Sigmoid colon (tissue), 7 donors: ENCODE data around the gene SLC16A6. TPM values are rescaled to one million over a fixed set of nuclear protein-coding genes. Genes with fewer than 3 reads are reported as not detected.
"Not testable (repeated sequence)": the region's sequence is repeated elsewhere in the genome, so short reads cannot be mapped to it uniquely, and the experiment has no call there.

Experiments
- DNase-seq: peaks from one replicate; pipeline ENCODE4 v3.0.0-alpha.2; 2019
- H3K27ac ChIP-seq, 4 donors: fragments of 200-600 bp; sonication (generic); one replicate each; pipeline ENCODE4 v1.5.1; 2016 to 2019; ENCODE audit warnings: mild to moderate bottlenecking in 1 of 4
- H3K27me3 ChIP-seq, 3 donors: fragments of 200-600 bp; sonication (generic); one replicate each; pipeline ENCODE4 v1.5.1; 2019; ENCODE audit warnings: mild to moderate bottlenecking in 1 of 3
- H3K36me3 ChIP-seq, 4 donors: fragments of 200-600 bp; sonication (generic); one replicate each; pipeline ENCODE4 v1.5.1; 2016 to 2019
- H3K4me1 ChIP-seq, 4 donors: fragments of 200-600 bp; sonication (generic); one replicate each; pipeline ENCODE4 v1.5.1; 2017 to 2019
- H3K4me3 ChIP-seq, 4 donors: fragments of 200-600 bp; sonication (generic); one replicate each; pipeline ENCODE4 v1.5.1; 2017 to 2019; ENCODE audit warnings: mild to moderate bottlenecking in 2 of 4, moderate library complexity in 1 of 4
- H3K9me3 ChIP-seq, 4 donors: fragments of 200-600 bp in 3 of 4; sonication (generic) in 3 of 4; one replicate each; pipeline versions ENCODE4 v1.5.1 to v1.6.1; 2013 to 2019
- EP300 ChIP-seq, 4 donors: sonication (generic); formaldehyde crosslinking; IDR thresholded peaks; one replicate each; pipeline ENCODE4 v1.6.1; 2017; ENCODE audit warnings: antibody characterized with exemption in 4 of 4
- POLR2A ChIP-seq, 2 donors: fragments of 450-650 bp; IDR thresholded peaks; one replicate each; pipeline ENCODE4 v1.6.1; 2016; ENCODE audit warnings: antibody characterized with exemption in 2 of 2, mild to moderate bottlenecking in 2 of 2, moderate library complexity in 2 of 2
- POLR2AphosphoS5 ChIP-seq, 4 donors: sonication (generic); formaldehyde crosslinking; IDR thresholded peaks; one replicate each; pipeline ENCODE4 v1.6.1; 2017; ENCODE audit warnings: antibody characterized with exemption in 4 of 4
- WGBS, 2 donors: extraction: QIAGEN DNeasy Blood & Tissue Kit; methylation state at CpG; one replicate each; pipeline ENCODE4 v1.1.7; 2013; 5-methylcytosine and 5-hydroxymethylcytosine counted together
- intact Hi-C: fragments of 100-400 bp; cut with DNase I; formaldehyde crosslinking; loops from one replicate; pipeline ENCODE4 v1.15.1; 2023
- polyA plus RNA-seq, 3 donors: library from polyadenylated mRNA; stranded (reverse); fragments of 200-250 nt; gene quantifications; one replicate each; pipeline ENCODE4 v1.2.3, GENCODE V29; 2013
- total RNA-seq, 4 donors: library from RNA; depleted of rRNA; stranded (reverse); fragments of >200 nt; gene quantifications; one replicate each; pipeline ENCODE4 v1.1.0, GENCODE V29; 2016
- TF ChIP-seq, protein P1 (sequence below), 4 experiments: fragments of 450-650 bp in 3 of 4; fragments of 200-600 bp in 1 of 4; IDR thresholded peaks; one replicate each; pipeline ENCODE4 v1.5.1; 2016 to 2019; ENCODE audit warnings: antibody characterized with exemption in 4 of 4, mild to moderate bottlenecking in 3 of 4, moderate library complexity in 2 of 4
- donor health status: healthy with polysubstance abuse.
- donor health status: Bipolar disorder and iron deficiency.
- donor health status: healthy.

Gene SLC16A6
- total and polyA plus RNA-seq, 7 donors: 0.14 to 2.1 (median 0.67) TPM; not detected in 4

GRCh38 chr17:68228817-68229570 lies 61.9 kb downstream of the SLC16A6 start:
- TF ChIP-seq EP300 (IDR thresholded peaks at IDR 0.05) (no peak), POLR2A (IDR thresholded peaks at IDR 0.05) (no peak), POLR2AphosphoS5 (IDR thresholded peaks at IDR 0.05) (no peak)
- TF ChIP-seq, protein P1, sequence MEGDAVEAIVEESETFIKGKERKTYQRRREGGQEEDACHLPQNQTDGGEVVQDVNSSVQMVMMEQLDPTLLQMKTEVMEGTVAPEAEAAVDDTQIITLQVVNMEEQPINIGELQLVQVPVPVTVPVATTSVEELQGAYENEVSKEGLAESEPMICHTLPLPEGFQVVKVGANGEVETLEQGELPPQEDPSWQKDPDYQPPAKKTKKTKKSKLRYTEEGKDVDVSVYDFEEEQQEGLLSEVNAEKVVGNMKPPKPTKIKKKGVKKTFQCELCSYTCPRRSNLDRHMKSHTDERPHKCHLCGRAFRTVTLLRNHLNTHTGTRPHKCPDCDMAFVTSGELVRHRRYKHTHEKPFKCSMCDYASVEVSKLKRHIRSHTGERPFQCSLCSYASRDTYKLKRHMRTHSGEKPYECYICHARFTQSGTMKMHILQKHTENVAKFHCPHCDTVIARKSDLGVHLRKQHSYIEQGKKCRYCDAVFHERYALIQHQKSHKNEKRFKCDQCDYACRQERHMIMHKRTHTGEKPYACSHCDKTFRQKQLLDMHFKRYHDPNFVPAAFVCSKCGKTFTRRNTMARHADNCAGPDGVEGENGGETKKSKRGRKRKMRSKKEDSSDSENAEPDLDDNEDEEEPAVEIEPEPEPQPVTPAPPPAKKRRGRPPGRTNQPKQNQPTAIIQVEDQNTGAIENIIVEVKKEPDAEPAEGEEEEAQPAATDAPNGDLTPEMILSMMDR (IDR thresholded peaks at IDR 0.05): no peak

DNA sequence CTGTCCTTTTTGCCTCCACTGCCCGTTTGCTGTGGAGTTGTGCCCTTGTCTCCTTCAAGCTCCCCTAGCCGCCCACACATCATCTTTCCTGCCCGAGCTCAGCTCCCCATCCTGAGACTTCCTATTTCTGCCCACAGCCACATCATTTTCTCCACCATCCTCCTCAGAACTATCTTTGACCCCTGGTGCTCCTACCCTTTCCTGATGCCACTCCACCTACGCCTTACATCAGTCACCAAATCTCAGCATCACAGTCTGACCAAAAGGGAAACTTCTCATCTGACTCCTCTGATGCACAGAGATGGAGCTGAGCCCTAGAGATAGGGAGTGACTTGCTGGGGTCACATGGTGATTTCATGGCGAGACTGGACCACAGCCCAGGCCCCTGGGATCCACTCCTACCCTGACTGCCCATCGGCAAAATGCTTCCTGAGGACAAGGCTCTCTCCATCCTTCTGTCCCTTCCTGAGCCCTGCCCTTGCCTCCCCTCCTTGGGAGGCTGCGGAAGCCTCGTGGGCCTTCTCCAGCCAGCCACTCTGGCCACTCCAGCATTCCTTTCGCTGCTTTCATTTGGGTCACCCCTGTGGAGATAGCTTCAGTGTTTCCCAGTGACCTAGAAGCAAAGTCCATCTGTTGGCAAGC lies 62.8 kb downstream of the SLC16A6 start:
- H3K4me1 ChIP-seq, H3K27ac ChIP-seq, H3K27me3 ChIP-seq, DNase-seq, H3K9me3 ChIP-seq, intact Hi-C loops, H3K4me3 ChIP-seq, H3K36me3 ChIP-seq: not testable (repeated sequence)
- 79 to 88% methylated on average over 9 of the region's 9 CpGs for WGBS, 2 donors

More at GRCh38 chr17:68228817-68229570, 61.9 kb downstream of the SLC16A6 start:
- 82 to 84% methylated on average over 17 of the region's 17 CpGs for WGBS, 2 donors
- Histone ChIP-seq H3K4me1 (no peaks in the 10 kb centered on the region), H3K27ac (no peak overlapping the region), H3K9me3 (no peaks in the 10 kb centered on the region), H3K36me3 (no peaks in the 10 kb centered on the region), H3K4me3 (no peak overlapping the region), H3K27me3 (no peaks in the 10 kb centered on the region)
- no peak for DNase-seq
- intact Hi-C loops: no loop called here

DNA sequence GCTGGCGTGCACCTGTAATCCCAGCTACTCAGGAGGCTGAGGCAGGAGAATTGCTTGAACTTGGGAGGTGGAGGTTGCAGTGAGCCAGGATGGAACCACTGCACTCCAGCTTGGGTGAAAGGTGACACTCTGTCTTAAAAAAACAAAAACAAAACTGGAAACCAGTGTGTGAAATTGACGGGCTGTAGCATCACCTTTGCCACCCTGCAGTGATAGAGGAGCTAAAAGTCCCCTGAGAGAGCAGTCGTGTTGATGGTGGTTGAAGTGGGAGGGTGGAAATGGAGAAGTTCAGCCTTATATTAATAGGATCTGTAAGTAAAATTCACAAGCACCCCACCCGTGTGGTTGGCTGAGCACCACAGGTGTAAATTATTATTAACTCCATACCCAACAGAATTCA lies 65.9 kb downstream of the SLC16A6 start:
- intact Hi-C loops: not testable (repeated sequence)

GRCh38 chr17:68222606-68223005 lies 68.3 kb downstream of the SLC16A6 start:
- intact Hi-C loops: no loop called here
- 82 to 87% methylated on average over 8 of the region's 8 CpGs for WGBS, 2 donors
- Histone ChIP-seq H3K4me3 (no peak overlapping the region), H3K36me3 (no peaks in the 10 kb centered on the region), H3K9me3 (no peaks in the 10 kb centered on the region), H3K4me1 (no peaks in the 10 kb centered on the region), H3K27ac (no peak overlapping the region), H3K27me3 (no peaks in the 10 kb centered on the region)
- TF ChIP-seq POLR2A (IDR thresholded peaks at IDR 0.05) (no peak), POLR2AphosphoS5 (IDR thresholded peaks at IDR 0.05) (no peak), EP300 (IDR thresholded peaks at IDR 0.05) (no peak)
- TF ChIP-seq, protein P1 (IDR thresholded peaks at IDR 0.05): no peak
- no peak for DNase-seq

More for the DNA sequence above, 65.9 kb downstream of the SLC16A6 start:
- H3K27me3 ChIP-seq, DNase-seq, H3K27ac ChIP-seq, H3K4me1 ChIP-seq, H3K9me3 ChIP-seq, H3K4me3 ChIP-seq, H3K36me3 ChIP-seq: not testable (repeated sequence)
- 54 to 74% methylated on average over 3 to 4 of the region's 4 CpGs for WGBS, 2 donors

DNA sequence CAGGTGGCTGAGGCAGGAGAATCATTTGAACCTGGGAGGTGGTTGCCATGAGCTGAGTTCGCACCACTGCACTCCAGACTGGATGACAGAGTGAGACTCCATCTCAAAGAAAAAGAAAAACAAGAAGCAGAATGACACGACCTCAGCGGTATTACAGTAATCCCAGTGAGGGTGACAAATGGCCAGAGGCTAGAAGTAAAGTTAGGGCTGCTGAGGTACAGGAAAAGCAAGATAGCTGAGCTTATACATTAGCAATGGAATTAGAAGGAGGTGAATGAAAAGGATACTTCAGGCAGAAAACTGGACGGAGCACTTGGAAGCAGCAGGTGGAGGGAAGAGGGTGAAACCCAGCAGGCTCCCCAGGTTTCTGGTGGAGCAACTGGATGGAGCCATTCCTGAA lies 69.1 kb downstream of the SLC16A6 start:
- Histone ChIP-seq H3K27me3 (no peaks in the 10 kb centered on the region), H3K4me3 (no peak overlapping the region), H3K27ac (no peak overlapping the region), H3K36me3 (no peaks in the 10 kb centered on the region), H3K4me1 (no peaks in the 10 kb centered on the region), H3K9me3 (no peaks in the 10 kb centered on the region)
- TF ChIP-seq, protein P1 (IDR thresholded peaks at IDR 0.05): no peak
- TF ChIP-seq EP300 (IDR thresholded peaks at IDR 0.05): no peak
- TF ChIP-seq POLR2AphosphoS5 (IDR thresholded peaks at IDR 0.05): no peak
- TF ChIP-seq POLR2A (IDR thresholded peaks at IDR 0.05): no peak
- WGBS, 2 donors: 84 to 87% methylated on average over 4 of the region's 4 CpGs
- DNase-seq: no peak
- intact Hi-C loops: no loop called here

- 92 to 94% methylated on average over 12 of the region's 12 CpGs for WGBS, 2 donors
- H3K4me1 ChIP-seq, H3K36me3 ChIP-seq, DNase-seq, intact Hi-C loops, H3K9me3 ChIP-seq, H3K27me3 ChIP-seq, H3K4me3 ChIP-seq, H3K27ac ChIP-seq: not testable (repeated sequence)
These were observed 70.1 kb downstream of the SLC16A6 start for GRCh38 chr17:68220786-68221185.

- WGBS, 2 donors: 78 to 95% methylated on average over 1 to 2 of the region's 2 CpGs
- intact Hi-C loops, H3K27ac ChIP-seq: not testable (repeated sequence)
These were observed 70.7 kb downstream of the SLC16A6 start for GRCh38 chr17:68220186-68220585.

GRCh38 chr17:68219429-68219828 lies 71.5 kb downstream of the SLC16A6 start:
- H3K4me3 ChIP-seq, H3K36me3 ChIP-seq, H3K27me3 ChIP-seq, H3K27ac ChIP-seq, H3K4me1 ChIP-seq, DNase-seq, H3K9me3 ChIP-seq, intact Hi-C loops: not testable (repeated sequence)
- WGBS, 2 donors: 87 to 94% methylated on average over 5 of the region's 5 CpGs

More at GRCh38 chr17:68220186-68220585, 70.7 kb downstream of the SLC16A6 start:
- H3K27me3 ChIP-seq, DNase-seq, H3K4me1 ChIP-seq, H3K9me3 ChIP-seq, H3K4me3 ChIP-seq, H3K36me3 ChIP-seq: not testable (repeated sequence)
